ENCODE results near the gene FBXO36.

GRCh38 chr2:229909090-229909489 is 13.2 kb upstream of the FBXO36 start:
- TF ChIP-seq CTCF (IDR thresholded peaks at IDR 0.05; ENCODE audit: extremely low read depth in 1 of 2, insufficient read depth in 1 of 2, low read depth in 1 of 2, low read length in 2 of 2) (no peak), EZH2 (IDR thresholded peaks at IDR 0.05; ENCODE audit: borderline replicate concordance, low read depth, low read length, severe bottlenecking) (no peak), GATA2 (IDR thresholded peaks at IDR 0.05; ENCODE audit: insufficient read depth, insufficient read length, low read depth, low read length) (no peak), JUN (IDR thresholded peaks at IDR 0.05; ENCODE audit: borderline replicate concordance, insufficient read depth, insufficient read length, low read depth) (no peak), POLR2AphosphoS5 (IDR thresholded peaks at IDR 0.05; ENCODE audit: insufficient read depth, low read depth, low read length) (no peak), POLR2A (IDR thresholded peaks at IDR 0.05; ENCODE audit: low read depth, low read length) (no peak), FOS (IDR thresholded peaks at IDR 0.05; ENCODE audit: borderline replicate concordance, insufficient read depth, low read length) (no peak)
- TF ChIP-seq, protein P1, sequence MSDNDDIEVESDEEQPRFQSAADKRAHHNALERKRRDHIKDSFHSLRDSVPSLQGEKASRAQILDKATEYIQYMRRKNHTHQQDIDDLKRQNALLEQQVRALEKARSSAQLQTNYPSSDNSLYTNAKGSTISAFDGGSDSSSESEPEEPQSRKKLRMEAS (IDR thresholded peaks at IDR 0.05; ENCODE audit: insufficient read depth, insufficient read length) = no peak
